GM18502 (cell line): ENCODE data around the gene RELL1.

ENCODE experiments used
- ATAC-seq: cut with Tn5 transposase; IDR thresholded peaks from one replicate; pipeline ENCODE4 v1.9.1; 2021; ENCODE audit warnings: mild to moderate bottlenecking; ENCODE audit not compliant: unreplicated experiment, poor library complexity

Gene RELL1, protein sequence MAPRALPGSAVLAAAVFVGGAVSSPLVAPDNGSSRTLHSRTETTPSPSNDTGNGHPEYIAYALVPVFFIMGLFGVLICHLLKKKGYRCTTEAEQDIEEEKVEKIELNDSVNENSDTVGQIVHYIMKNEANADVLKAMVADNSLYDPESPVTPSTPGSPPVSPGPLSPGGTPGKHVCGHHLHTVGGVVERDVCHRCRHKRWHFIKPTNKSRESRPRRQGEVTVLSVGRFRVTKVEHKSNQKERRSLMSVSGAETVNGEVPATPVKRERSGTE

DNA sequence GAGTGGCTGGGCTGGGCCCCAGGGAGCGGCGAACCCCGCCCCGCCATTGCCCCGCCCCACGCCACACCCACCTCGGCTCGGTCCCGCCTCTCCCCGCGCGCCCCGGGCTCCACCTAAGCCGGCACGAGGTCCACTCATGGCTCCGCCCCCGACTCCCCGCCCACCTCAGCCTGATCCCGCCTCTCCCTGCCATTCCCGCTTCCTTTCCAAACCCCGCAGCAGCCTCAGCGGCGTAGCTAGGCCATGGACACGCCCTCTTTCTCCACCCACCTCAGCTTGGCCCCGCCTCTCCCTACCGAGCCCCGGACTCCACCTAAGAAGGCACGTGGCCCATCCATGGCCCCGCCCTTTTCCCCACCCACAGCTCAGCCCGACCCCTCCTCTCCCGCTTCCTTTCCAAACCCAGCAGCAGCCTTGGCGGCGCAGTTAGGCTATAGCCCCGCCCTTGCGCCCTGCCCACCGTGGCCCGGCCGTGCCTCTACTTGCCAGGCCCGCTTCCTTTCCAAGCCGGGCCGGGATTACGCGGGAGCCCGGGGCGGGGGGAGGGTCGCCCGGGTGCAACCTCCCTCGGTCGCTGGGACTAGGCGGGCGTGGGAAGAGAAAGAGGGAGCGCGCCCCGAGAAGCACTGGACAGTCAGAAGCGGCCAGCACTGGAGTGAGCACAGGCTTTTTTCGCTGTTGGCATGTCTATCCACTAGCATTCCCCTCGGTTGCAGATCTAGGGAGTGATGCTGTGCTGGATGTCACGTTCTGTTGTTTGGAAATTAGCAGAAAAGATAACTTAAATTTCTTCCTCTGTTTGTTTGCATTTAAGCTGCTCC lies at the start of gene RELL1:
Gene RELL1 (minus strand): TSS at position 4 of the 821 bp plus-strand sequence. CDS start 89 bp downstream, outside the sequence.
- ATAC-seq = peak; percentile 84

- no peak for ATAC-seq
Measured at GRCh38 chr4:37735578-37735977, 49.4 kb upstream of the RELL1 start.

- no peak for ATAC-seq
Measured at GRCh38 chr4:37734989-37735388, 48.8 kb upstream of the RELL1 start.

DNA sequence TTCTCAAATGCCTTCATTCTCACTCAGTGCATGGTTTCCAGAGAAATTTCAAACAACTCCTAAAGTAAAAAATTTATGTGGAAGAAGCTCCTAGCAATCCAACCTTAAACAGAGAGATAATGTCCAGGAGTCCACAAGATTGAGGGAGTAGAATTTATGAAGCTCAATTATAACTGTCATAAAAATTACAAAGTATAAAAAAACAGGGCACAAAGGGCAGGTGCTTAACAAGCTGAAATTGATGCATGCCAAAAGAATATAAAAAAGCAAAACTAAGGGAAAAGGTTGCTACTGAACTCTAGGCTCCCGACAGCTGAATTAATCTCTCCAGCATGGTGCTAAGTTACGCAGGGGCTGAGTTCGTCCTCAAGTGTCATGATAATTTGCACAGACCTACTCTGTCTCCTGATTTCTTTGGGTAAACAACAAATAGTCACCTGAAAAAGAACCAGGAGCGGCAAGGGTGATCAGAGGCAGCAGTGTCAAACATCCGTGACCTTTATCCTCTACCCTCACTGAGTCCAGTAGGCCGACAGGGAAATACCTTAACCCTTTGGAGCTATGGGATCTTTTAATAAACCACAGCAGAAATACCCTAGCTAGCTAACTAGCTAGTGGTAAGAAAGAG lies 47.2 kb upstream of the RELL1 start:
- ATAC-seq = no peak

GRCh38 chr4:37732526-37733186 lies 46.5 kb upstream of the RELL1 start:
- ATAC-seq = peak; percentile 92

GRCh38 chr4:37729649-37730004 lies 43.5 kb upstream of the RELL1 start:
- no peak for ATAC-seq

DNA sequence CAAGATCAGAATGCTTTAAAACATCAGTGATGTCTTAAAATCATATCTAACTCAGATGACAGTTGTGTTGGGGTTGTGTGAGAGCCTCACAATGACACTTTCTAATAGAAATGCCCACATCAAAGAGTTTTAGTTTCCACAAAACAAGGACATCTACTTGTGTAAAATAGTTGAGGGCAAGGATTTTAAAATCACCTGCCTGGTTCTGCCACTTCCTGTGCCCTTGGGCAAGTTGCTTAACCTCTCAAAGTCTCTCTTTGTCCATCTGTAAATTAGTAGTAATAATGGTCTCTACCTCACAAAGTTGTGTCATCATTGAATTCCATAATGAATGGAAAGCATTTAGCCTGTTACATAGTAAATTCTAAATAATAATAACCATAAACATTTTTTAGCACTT lies 41.9 kb upstream of the RELL1 start:
- ATAC-seq = no peak

- ATAC-seq = no peak
Measured at GRCh38 chr4:37727635-37728034, 41.5 kb upstream of the RELL1 start.

- no peak for ATAC-seq
Measured at GRCh38 chr4:37726666-37727065, 40.5 kb upstream of the RELL1 start.

GRCh38 chr4:37725718-37726117 lies 39.5 kb upstream of the RELL1 start:
- ATAC-seq = peak; percentile 76

DNA sequence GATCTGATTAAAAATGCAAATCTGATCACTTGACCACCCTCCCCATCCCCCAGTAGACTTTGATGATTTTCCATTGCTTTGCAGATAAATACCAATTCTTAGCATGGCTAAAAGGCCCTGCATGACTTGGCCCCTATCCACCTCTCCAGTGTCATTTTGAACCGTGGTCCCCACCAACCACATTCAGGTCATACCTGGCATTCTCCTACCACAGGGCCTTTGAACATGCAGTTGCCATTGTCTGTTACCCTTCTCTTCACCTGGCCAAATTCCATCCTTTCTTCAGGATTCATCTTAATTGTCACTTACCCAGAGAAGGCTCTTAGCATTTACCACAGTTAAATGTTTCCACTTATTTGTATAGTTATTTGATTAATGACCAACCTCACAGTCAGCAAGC lies 36.9 kb upstream of the RELL1 start:
- ATAC-seq = no peak

GRCh38 chr4:37721995-37722638 lies 35.9 kb upstream of the RELL1 start:
- ATAC-seq = no peak

GRCh38 chr4:37719021-37719420 lies 32.8 kb upstream of the RELL1 start:
- ATAC-seq = no peak

DNA sequence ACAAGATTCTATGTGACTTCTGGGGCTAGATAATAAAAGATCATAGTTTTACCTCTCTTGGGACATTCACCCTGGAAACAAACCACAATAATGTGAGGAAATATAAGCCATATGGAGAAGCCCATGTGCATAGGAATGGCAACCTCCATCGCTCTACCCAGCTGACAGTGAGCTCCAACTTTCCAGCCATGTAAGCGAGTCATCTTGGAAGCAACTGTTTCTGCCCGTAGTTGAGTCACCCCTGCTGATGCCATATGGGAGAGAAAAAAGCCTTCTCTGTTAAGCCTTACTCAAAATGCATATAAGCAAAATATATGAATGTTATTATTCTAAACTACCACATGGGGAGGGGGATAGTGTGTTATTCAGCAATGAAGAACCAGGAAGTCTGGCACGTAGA lies 31.4 kb upstream of the RELL1 start:
- no peak for ATAC-seq

- ATAC-seq = peak; percentile 90
Measured at GRCh38 chr4:37715889-37716402, 29.8 kb upstream of the RELL1 start.

- ATAC-seq = no peak
Measured at GRCh38 chr4:37710491-37710890, 24.3 kb upstream of the RELL1 start.

GRCh38 chr4:37706032-37706431 lies 19.9 kb upstream of the RELL1 start:
- no peak for ATAC-seq

DNA sequence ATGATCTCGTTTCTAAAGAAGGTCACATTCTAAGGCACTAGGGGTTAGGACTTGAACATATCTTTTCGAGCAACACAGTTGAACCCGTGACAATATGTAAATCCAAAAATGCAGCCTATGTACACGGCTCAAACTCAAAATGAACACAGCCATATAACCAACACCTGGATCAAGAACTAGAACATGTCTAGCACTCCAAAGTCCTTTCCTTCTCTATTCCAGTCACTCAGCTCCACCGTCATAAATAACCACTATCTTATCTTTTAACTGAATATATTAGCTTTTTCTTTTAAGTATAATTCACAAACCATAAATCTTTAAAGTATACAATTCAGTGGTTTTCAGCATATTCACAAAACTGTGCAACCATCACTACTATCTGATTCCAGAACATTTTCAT lies 19.4 kb upstream of the RELL1 start:
- no peak for ATAC-seq

- ATAC-seq = no peak
Measured at GRCh38 chr4:37699868-37700481, 13.8 kb upstream of the RELL1 start.

DNA sequence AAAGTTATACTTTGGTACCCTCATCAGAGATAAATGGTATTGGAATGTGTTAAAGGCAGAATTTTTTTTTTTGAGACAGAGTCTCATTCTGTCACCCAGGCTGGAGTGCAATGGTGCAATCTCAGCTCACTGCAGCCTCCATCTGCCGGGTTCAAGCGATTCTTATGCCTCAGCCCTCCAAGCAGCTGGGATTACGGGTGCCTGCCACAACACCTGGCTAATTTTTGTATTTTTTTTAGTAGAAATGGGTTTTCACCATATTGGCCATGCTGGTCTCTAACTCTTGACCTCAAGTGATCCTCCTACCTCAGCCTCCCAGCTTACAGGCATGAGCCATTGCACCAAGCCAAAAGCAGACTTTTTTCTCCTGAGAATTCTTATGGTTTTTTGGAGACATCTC lies 11.4 kb upstream of the RELL1 start:
- no peak for ATAC-seq
